GM19099 (cell line): ENCODE data around the gene WNT5B.

Experiments
- POLR2A ChIP-seq: IDR thresholded peaks from 3 replicates; pipeline ENCODE4 v1.6.1; 2011; ENCODE audit warnings: low read depth; ENCODE audit not compliant: insufficient read length; ENCODE audit errors: extremely low read depth

The WNT5B gene

GRCh38 chr12:1594261-1595025, 34.6 kb upstream of the WNT5B start, which contains the start of gene FBXL14:
TSS of gene FBXL14 (minus strand) at chr12:1594581. CDS start at chr12:1594066, 515 bp downstream.
- peak; percentile 66 for TF ChIP-seq POLR2A

- TF ChIP-seq POLR2A: no peak
Observed at GRCh38 chr12:1595026-1595561, 33.9 kb upstream of the WNT5B start.

GRCh38 chr12:1595690-1596347, 33.2 kb upstream of the WNT5B start:
- no peak for TF ChIP-seq POLR2A

- no peak for TF ChIP-seq POLR2A
Observed at GRCh38 chr12:1598757-1599156, 30.3 kb upstream of the WNT5B start.

GRCh38 chr12:1603269-1603993, 25.6 kb upstream of the WNT5B start:
- TF ChIP-seq POLR2A: no peak

GRCh38 chr12:1604464-1604863, 24.6 kb upstream of the WNT5B start:
- no peak for TF ChIP-seq POLR2A

GRCh38 chr12:1605129-1606020, 23.7 kb upstream of the WNT5B start:
- TF ChIP-seq POLR2A: no peak

GRCh38 chr12:1606021-1606622, 22.9 kb upstream of the WNT5B start:
- TF ChIP-seq POLR2A: peak; percentile 46

GRCh38 chr12:1607940-1608712, 20.9 kb upstream of the WNT5B start:
- no peak for TF ChIP-seq POLR2A

GRCh38 chr12:1608713-1609119, 20.3 kb upstream of the WNT5B start:
- TF ChIP-seq POLR2A: no peak

GRCh38 chr12:1610072-1610643, 18.9 kb upstream of the WNT5B start:
- TF ChIP-seq POLR2A: no peak

- no peak for TF ChIP-seq POLR2A
Observed at GRCh38 chr12:1611803-1612572, 17.0 kb upstream of the WNT5B start.
